Neural crest cell (in vitro differentiated cells): Measurements from ENCODE around the gene SMG6. TPM values are rescaled to one million over a fixed set of nuclear protein-coding genes. Genes with fewer than 3 reads are reported as not detected.
"Not testable (repeated sequence)": the region's sequence is repeated elsewhere in the genome, so short reads cannot be mapped to it uniquely, and the experiment has no call there.

Experiments used
- DNase-seq: peaks from one replicate; pipeline ENCODE4 v3.0.0; 2021; ENCODE audit warnings: low read depth, mixed read lengths, low spot score
- H3K27ac Mint-ChIP-seq: one replicate; pipeline ENCODE4 v1.8.0; 2021; ENCODE audit warnings: mild to moderate bottlenecking, mixed read lengths; ENCODE audit not compliant: unreplicated experiment
- H3K27me3 Mint-ChIP-seq: 2 replicates; pipeline ENCODE4 v1.8.0; 2021; ENCODE audit warnings: low read depth, mild to moderate bottlenecking, mixed read lengths
- H3K36me3 Mint-ChIP-seq: 2 replicates; pipeline ENCODE4 v1.8.0; 2021; ENCODE audit warnings: low read depth, mild to moderate bottlenecking, mixed read lengths
- H3K4me1 Mint-ChIP-seq: 2 replicates; pipeline ENCODE4 v1.8.0; 2021; ENCODE audit warnings: mixed read lengths
- H3K4me3 Mint-ChIP-seq: one replicate; pipeline ENCODE4 v1.8.0; 2021; ENCODE audit warnings: mild to moderate bottlenecking, mixed read lengths
- H3K9me3 Mint-ChIP-seq: 2 replicates; pipeline ENCODE4 v1.8.0; 2021; ENCODE audit warnings: mixed read lengths
- CTCF ChIP-seq: fragments of 200-600 bp; sonication (generic); conservative IDR thresholded peaks from 2 replicates; pipeline ENCODE4 v1.5.0; 2021; ENCODE audit warnings: antibody characterized with exemption, mild to moderate bottlenecking
- total RNA-seq: library from RNA; stranded (reverse); gene quantifications from 2 replicates; pipeline ENCODE4 v1.2.1, GENCODE V29; 2021

The SMG6 gene
- total RNA-seq, 1 donor from 2014 or later, result 57.2 TPM

GRCh38 chr17:2266045-2266864, 37.3 kb downstream of the SMG6 start:
- no peaks in the 10 kb centered on the region for H3K4me1 Mint-ChIP-seq
- no peaks in the 10 kb centered on the region for H3K9me3 Mint-ChIP-seq
- H3K27me3 Mint-ChIP-seq, result no peaks in the 10 kb centered on the region
- H3K4me3 Mint-ChIP-seq, result no peak overlapping the region
- H3K27ac Mint-ChIP-seq, result no peak overlapping the region
- DNase-seq, result no peak
- H3K36me3 Mint-ChIP-seq, result peaks cover 13% of the 10 kb centered on the region
- no peak for TF ChIP-seq CTCF

- H3K36me3 Mint-ChIP-seq, result peaks cover 14% of the 10 kb centered on the region
- H3K27ac Mint-ChIP-seq, H3K27me3 Mint-ChIP-seq, DNase-seq, H3K9me3 Mint-ChIP-seq, H3K4me3 Mint-ChIP-seq, H3K4me1 Mint-ChIP-seq: not testable (repeated sequence)
These were observed 38.4 kb downstream of the SMG6 start for GRCh38 chr17:2265166-2265565.

GRCh38 chr17:2264067-2264860, 39.3 kb downstream of the SMG6 start:
- H3K9me3 Mint-ChIP-seq, result no peaks in the 10 kb centered on the region
- no peaks in the 10 kb centered on the region for H3K27me3 Mint-ChIP-seq
- no peak overlapping the region for H3K4me3 Mint-ChIP-seq
- no peak for DNase-seq
- peaks cover 16% of the 10 kb centered on the region for H3K36me3 Mint-ChIP-seq
- no peak for TF ChIP-seq CTCF
- no peaks in the 10 kb centered on the region for H3K4me1 Mint-ChIP-seq
- no peak overlapping the region for H3K27ac Mint-ChIP-seq

- Mint-ChIP-seq H3K27me3 (no peaks in the 10 kb centered on the region), H3K4me3 (no peak overlapping the region), H3K9me3 (no peaks in the 10 kb centered on the region), H3K36me3 (peaks cover 16% of the 10 kb centered on the region), H3K27ac (no peak overlapping the region), H3K4me1 (no peaks in the 10 kb centered on the region)
- TF ChIP-seq CTCF, result no peak
- DNase-seq, result no peak
These were observed 40.2 kb downstream of the SMG6 start for GRCh38 chr17:2263183-2264066.

GRCh38 chr17:2262135-2262587, 41.4 kb downstream of the SMG6 start:
- H3K36me3 Mint-ChIP-seq, result peaks cover 23% of the 10 kb centered on the region
- no peak overlapping the region for H3K27ac Mint-ChIP-seq
- H3K4me1 Mint-ChIP-seq, result no peaks in the 10 kb centered on the region
- no peak for TF ChIP-seq CTCF
- no peak overlapping the region for H3K4me3 Mint-ChIP-seq
- DNase-seq, result no peak
- no peaks in the 10 kb centered on the region for H3K27me3 Mint-ChIP-seq
- no peaks in the 10 kb centered on the region for H3K9me3 Mint-ChIP-seq
